ENCODE results near the gene DCLRE1A. TPM values are rescaled to one million over a fixed set of nuclear protein-coding genes. Genes with fewer than 3 reads are reported as not detected.

Gene DCLRE1A
- total RNA-seq, 4 donors from 2014 or later: 2.2 to 5.6 (median 4.7) TPM

- Histone ChIP-seq H3K27me3 (no peaks in the 10 kb centered on the region), H3K36me3 (peaks cover 0 to 32% (median 8%) of the 10 kb centered on the region in 3 donors), H3K4me3 (no peak overlapping the region), H3K27ac (no peak overlapping the region), H3K9me3 (no peaks in the 10 kb centered on the region), H3K4me1 (peaks cover 0 to 5% (median 0%) of the 10 kb centered on the region in 3 donors)
- WGBS, 2 donors: 57 to 69% methylated on average over 2 of the region's 2 CpGs
- TF ChIP-seq POLR2A (IDR thresholded peaks at IDR 0.05) (no peak), CTCF (IDR thresholded peaks at IDR 0.05) (no peak)
- intact Hi-C loops (cut with DNase I): no loop called here
- no peak for DNase-seq
Measured at GRCh38 chr10:113893570-113893969, 39.7 kb upstream of the DCLRE1A start.

DNA sequence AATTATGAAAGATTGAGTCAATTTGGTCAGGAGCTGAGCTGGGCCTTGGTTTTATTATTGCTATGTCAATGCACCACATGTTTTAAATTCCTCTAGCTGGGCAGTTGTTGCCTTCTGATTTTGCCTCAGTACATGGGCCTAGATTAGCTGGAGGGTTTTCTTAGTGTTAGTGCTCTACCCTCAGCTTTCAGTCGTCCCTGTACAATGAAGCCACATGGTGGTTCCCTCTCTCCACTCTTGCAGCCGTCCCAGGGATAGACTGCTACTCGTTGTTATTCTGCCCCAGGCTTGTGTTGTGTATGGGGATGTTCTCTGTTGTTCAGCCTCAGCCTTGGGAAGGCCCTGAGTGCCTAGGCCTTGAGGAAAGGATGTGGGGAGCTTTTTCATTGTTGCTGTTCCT is 37.6 kb upstream of the DCLRE1A start:
- DNase-seq: no peak
- TF ChIP-seq CTCF (IDR thresholded peaks at IDR 0.05): no peak
- TF ChIP-seq POLR2A (IDR thresholded peaks at IDR 0.05): no peak
- H3K4me3 ChIP-seq: no peak overlapping the region
- H3K4me1 ChIP-seq: peaks cover 0 to 5% (median 0%) of the 10 kb centered on the region in 3 donors
- peak overlapping the region in 1 of 4 donors; percentile 14 for H3K27ac ChIP-seq
- no peaks in the 10 kb centered on the region for H3K9me3 ChIP-seq
- WGBS, 2 donors: 53 to 61% methylated on average over 3 of the region's 3 CpGs
- H3K36me3 ChIP-seq: peaks cover 0 to 40% (median 0%) of the 10 kb centered on the region in 3 donors
- H3K27me3 ChIP-seq: no peaks in the 10 kb centered on the region
- intact Hi-C loops (cut with DNase I): no loop called here

DNA sequence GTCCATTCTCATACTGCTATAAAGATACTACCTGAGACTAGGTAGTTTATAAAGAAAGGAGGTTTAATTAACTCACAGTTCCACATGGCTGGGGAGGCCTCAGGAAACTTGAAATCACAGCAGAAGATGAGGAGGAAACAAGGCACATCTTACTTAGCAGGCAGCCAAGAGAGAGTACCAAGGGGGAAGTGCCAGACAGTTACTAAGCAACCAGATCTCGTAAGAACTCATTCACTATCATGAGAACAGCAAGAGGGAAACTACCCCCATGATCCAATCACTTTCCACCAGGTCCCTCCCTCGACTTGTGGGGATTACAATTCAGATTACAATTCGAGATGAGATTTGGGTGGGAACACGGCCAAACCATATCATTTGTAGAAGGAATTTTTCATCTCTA is 36.9 kb upstream of the DCLRE1A start:
- no peak overlapping the region for H3K4me3 ChIP-seq
- H3K9me3 ChIP-seq: no peaks in the 10 kb centered on the region
- DNase-seq: no peak
- no peaks in the 10 kb centered on the region for H3K27me3 ChIP-seq
- WGBS, 2 donors: 72 to 74% methylated on average over 4 of the region's 4 CpGs
- H3K27ac ChIP-seq: no peak overlapping the region
- TF ChIP-seq CTCF (IDR thresholded peaks at IDR 0.05) (no peak), POLR2A (IDR thresholded peaks at IDR 0.05) (no peak)
- H3K4me1 ChIP-seq: peaks cover 0 to 5% (median 0%) of the 10 kb centered on the region in 3 donors
- intact Hi-C loops (cut with DNase I): no loop called here
- H3K36me3 ChIP-seq: peaks cover 0 to 47% (median 0%) of the 10 kb centered on the region in 3 donors

- Histone ChIP-seq H3K9me3 (no peaks in the 10 kb centered on the region), H3K27me3 (no peaks in the 10 kb centered on the region), H3K36me3 (peaks cover 0 to 56% (median 0%) of the 10 kb centered on the region in 3 donors), H3K4me1 (peaks cover 0 to under 1% (median 0%) of the 10 kb centered on the region in 3 donors), H3K4me3 (no peak overlapping the region), H3K27ac (no peak overlapping the region)
- no peak for TF ChIP-seq CTCF (IDR thresholded peaks at IDR 0.05)
- no peak for TF ChIP-seq POLR2A (IDR thresholded peaks at IDR 0.05)
- DNase-seq: no peak
- intact Hi-C loops (cut with DNase I): no loop called here
- WGBS, 2 donors: 69 to 83% methylated on average over 2 of the region's 2 CpGs
Measured at GRCh38 chr10:113889911-113890310, 36.0 kb upstream of the DCLRE1A start.

GRCh38 chr10:113882240-113882639 is 28.4 kb upstream of the DCLRE1A start:
- 85 to 88% methylated on average over 2 of the region's 2 CpGs for WGBS, 2 donors
- Histone ChIP-seq H3K36me3 (peaks cover 0 to 87% (median 0%) of the 10 kb centered on the region in 3 donors), H3K27ac (no peak overlapping the region), H3K9me3 (no peaks in the 10 kb centered on the region), H3K4me3 (no peak overlapping the region), H3K27me3 (no peaks in the 10 kb centered on the region), H3K4me1 (no peaks in the 10 kb centered on the region)
- DNase-seq: no peak
- TF ChIP-seq CTCF (IDR thresholded peaks at IDR 0.05) (no peak), POLR2A (IDR thresholded peaks at IDR 0.05) (no peak)
- intact Hi-C loops (cut with DNase I): no loop called here

All from esophagus squamous epithelium (tissue), 5 donors.